SK-N-SH (cell line): ENCODE data around the gene PHOSPHO2. TPM values are rescaled to one million over a fixed set of nuclear protein-coding genes. Genes with fewer than 3 reads are reported as not detected.
A peak's percentile ranks its signal among the peaks of the same experiment; 100 is the strongest.

Source experiments
- CTCF ChIA-PET: fragments of 300-600, 350-600 bp; formaldehyde crosslinking; extraction: SDS; loops from one replicate; lab custom pipeline; 2021; lab: Yijun Ruan, JAX
- POLR2A ChIA-PET: fragments of 350-600 bp; sonication (Branson Sonifier 250); formaldehyde crosslinking; extraction: SDS; loops from one replicate; lab custom pipeline; 2020; ENCODE audit warnings: antibody characterized with exemption, inconsistent platforms; lab: Yijun Ruan, JAX
- DNase-seq: peaks from one replicate; pipeline ENCODE4 v3.0.0; 2012
- H2AFZ ChIP-seq: fragments of 200-600 bp; sonication (generic); 2 replicates; pipeline ENCODE4 v1.8.1; 2016; ENCODE audit warnings: antibody characterized with exemption, mild to moderate bottlenecking, low read depth
- H3F3A ChIP-seq: fragments of 200-600 bp; sonication (generic); replicated peaks from 2 replicates; pipeline ENCODE3; 2016; ENCODE audit warnings: antibody characterized with exemption, mild to moderate bottlenecking; ENCODE audit not compliant: insufficient read depth
- H3K27ac ChIP-seq, 2 experiments: fragments of 200-500 bp in 1 of 2; fragments of 200-600 bp in 1 of 2; sonication (Bioruptor generic) in 1 of 2; sonication (generic), shearing (Covaris generic) in 1 of 2; 2 replicates each; pipeline versions ENCODE4 v1.5.1 to v1.6.1; 2014 to 2016; ENCODE audit warnings: low read depth in 2 of 2, inconsistent platforms in 1 of 2, low read length in 1 of 2, mild to moderate bottlenecking in 1 of 2, mixed read lengths in 1 of 2
- H3K27me3 ChIP-seq: fragments of 200-600 bp; sonication (generic), shearing (Covaris generic); 2 replicates; pipeline ENCODE4 v1.6.1; 2016; ENCODE audit warnings: mixed run types; ENCODE audit not compliant: insufficient read depth
- H3K36me3 ChIP-seq, 2 experiments: fragments of 200-500 bp in 1 of 2; fragments of 200-600 bp in 1 of 2; sonication (Bioruptor generic) in 1 of 2; sonication (generic) in 1 of 2; replicated peaks in 1 of 2; 2 replicates each; pipeline versions ENCODE3 to v1.5.1; 2014 to 2016; ENCODE audit warnings: low read length in 1 of 2, mild to moderate bottlenecking in 1 of 2; ENCODE audit not compliant: insufficient read depth in 2 of 2, control insufficient read depth in 1 of 2
- H3K4me1 ChIP-seq, 2 experiments: fragments of 200-500 bp in 1 of 2; fragments of 200-600 bp in 1 of 2; sonication (Bioruptor generic) in 1 of 2; sonication (generic), shearing (Covaris generic) in 1 of 2; 2 replicates each; pipeline versions ENCODE4 v1.5.1 to v1.6.1; 2014 to 2016; ENCODE audit warnings: low read depth in 1 of 2, low read length in 1 of 2, mixed run types in 1 of 2; ENCODE audit not compliant: insufficient read depth in 2 of 2, control insufficient read depth in 1 of 2
- H3K4me2 ChIP-seq: fragments of 200-600 bp; sonication (generic), shearing (Covaris generic); 2 replicates; pipeline ENCODE4 v1.6.1; 2017; ENCODE audit warnings: mixed run types
- H3K4me3 ChIP-seq, 2 experiments: fragments of 200-500 bp in 1 of 2; fragments of 200-600 bp in 1 of 2; sonication (Bioruptor generic) in 1 of 2; sonication (generic), shearing (Covaris generic) in 1 of 2; 2 replicates each; pipeline versions ENCODE4 v1.5.1 to v1.8.1; 2014 to 2016; ENCODE audit warnings: low read depth in 2 of 2, inconsistent platforms in 1 of 2, low read length in 1 of 2, mild to moderate bottlenecking in 1 of 2, mixed read lengths in 1 of 2, moderate library complexity in 1 of 2
- H3K79me2 ChIP-seq: fragments of 200-600 bp; sonication (generic); 2 replicates; pipeline ENCODE4 v1.8.1; 2017; ENCODE audit warnings: mild to moderate bottlenecking; ENCODE audit not compliant: insufficient read depth
- H3K9ac ChIP-seq: fragments of 200-600 bp; sonication (generic); 2 replicates; pipeline ENCODE4 v1.6.1; 2017; ENCODE audit warnings: mixed run types
- H3K9me2 ChIP-seq: fragments of 200-600 bp; sonication (generic); 2 replicates; pipeline ENCODE4 v1.6.1; 2017; ENCODE audit warnings: mixed run types
- H3K9me3 ChIP-seq: fragments of 200-600 bp; sonication (generic); 2 replicates; pipeline ENCODE4 v1.6.1; 2017; ENCODE audit warnings: mixed run types, mild to moderate bottlenecking, moderate library complexity
- H4K20me1 ChIP-seq: fragments of 200-600 bp; sonication (generic); 2 replicates; pipeline ENCODE4 v1.6.1; 2017; ENCODE audit warnings: mild to moderate bottlenecking, mixed run types; ENCODE audit not compliant: insufficient read depth
- ELF1 ChIP-seq: IDR thresholded peaks from 2 replicates; pipeline ENCODE4 v1.4.0; 2012
- FOXJ3 ChIP-seq: sonication (generic); formaldehyde crosslinking; IDR thresholded peaks from 2 replicates; pipeline ENCODE4 v1.5.1; 2020; ENCODE audit warnings: mild to moderate bottlenecking, missing genetic modification reagents
- FOXM1 ChIP-seq: IDR thresholded peaks from 2 replicates; pipeline ENCODE4 v1.4.0; 2012; ENCODE audit warnings: low read depth, mild to moderate bottlenecking
- GABPA ChIP-seq: IDR thresholded peaks from 2 replicates; pipeline ENCODE4 v1.4.0; 2012; ENCODE audit warnings: low read depth, mild to moderate bottlenecking
- GATA2 ChIP-seq: sonication (generic); formaldehyde crosslinking; IDR thresholded peaks from 2 replicates; pipeline ENCODE4 v1.5.0; 2020; ENCODE audit warnings: mild to moderate bottlenecking, missing genetic modification reagents
- MXI1 ChIP-seq: IDR thresholded peaks from 2 replicates; pipeline ENCODE4 v1.6.1; 2012; ENCODE audit warnings: mild to moderate bottlenecking, low read depth, low read length, improper control_type of control experiment
- NFIC ChIP-seq: IDR thresholded peaks from 2 replicates; pipeline ENCODE4 v1.4.0; 2012; ENCODE audit warnings: borderline replicate concordance
- NRF1 ChIP-seq: IDR thresholded peaks from 2 replicates; pipeline ENCODE4 v1.6.1; 2012; ENCODE audit warnings: low read depth, mild to moderate bottlenecking, low read length
- POLR2AphosphoS5 ChIP-seq: IDR thresholded peaks from 2 replicates; pipeline ENCODE4 v1.6.1; 2012; ENCODE audit warnings: low read depth, low read length
- RAD21 ChIP-seq: IDR thresholded peaks from 2 replicates; pipeline ENCODE4 v1.6.1; 2012; ENCODE audit warnings: mild to moderate bottlenecking, low read length
- RFX5 ChIP-seq: IDR thresholded peaks from 2 replicates; pipeline ENCODE4 v1.6.1; 2012; ENCODE audit warnings: mild to moderate bottlenecking, improper control_type of control experiment, low read length
- RXRA ChIP-seq: IDR thresholded peaks from 2 replicates; pipeline ENCODE4 v1.4.0; 2012; ENCODE audit warnings: low read depth, mild to moderate bottlenecking, borderline replicate concordance
- SIN3A ChIP-seq: IDR thresholded peaks from 2 replicates; pipeline ENCODE4 v1.6.1; 2012; ENCODE audit warnings: low read depth, mild to moderate bottlenecking, low read length, moderate library complexity, borderline replicate concordance
- TCF12 ChIP-seq: IDR thresholded peaks from 2 replicates; pipeline ENCODE4 v1.4.0; 2012
- TEAD4 ChIP-seq: IDR thresholded peaks from 2 replicates; pipeline ENCODE4 v1.4.0; 2012; ENCODE audit warnings: mild to moderate bottlenecking, borderline replicate concordance; ENCODE audit not compliant: insufficient read depth
- YY1 ChIP-seq: IDR thresholded peaks from 2 replicates; pipeline ENCODE4 v1.4.0; 2012; ENCODE audit warnings: low read depth, mild to moderate bottlenecking
- WGBS: methylation state at CpG from one replicate; pipeline ENCODE4 v1.1.6; 2017; ENCODE audit warnings: low lambda C conversion rate; 5-methylcytosine and 5-hydroxymethylcytosine counted together
- polyA plus RNA-seq, 3 experiments: library from polyadenylated mRNA; depleted of rRNA; stranded (reverse); fragments of >200 nt; gene quantifications; 2 replicates each; pipeline ENCODE4 v1.2.3, GENCODE V29; 2012
- TF ChIP-seq, protein P1 (sequence below): IDR thresholded peaks from 2 replicates; pipeline ENCODE4; 2012
- TF ChIP-seq, protein P2 (sequence below): IDR thresholded peaks from 2 replicates; pipeline ENCODE4 v1.4.0; 2012; ENCODE audit warnings: low read depth
- TF ChIP-seq, protein P3 (sequence below): IDR thresholded peaks from 2 replicates; pipeline ENCODE4 v1.4.0; 2012; ENCODE audit warnings: low read depth, borderline replicate concordance
- TF ChIP-seq, protein P4 (sequence below): fragments of 150-350 bp; IDR thresholded peaks from 2 replicates; pipeline ENCODE4 v1.6.1; 2016; ENCODE audit warnings: mild to moderate bottlenecking, low read depth, low read length

PHOSPHO2 gene
- polyA plus RNA-seq, 1 of the 3 experiments (the other 2 are of a cell fraction), result 1.1 TPM

DNA sequence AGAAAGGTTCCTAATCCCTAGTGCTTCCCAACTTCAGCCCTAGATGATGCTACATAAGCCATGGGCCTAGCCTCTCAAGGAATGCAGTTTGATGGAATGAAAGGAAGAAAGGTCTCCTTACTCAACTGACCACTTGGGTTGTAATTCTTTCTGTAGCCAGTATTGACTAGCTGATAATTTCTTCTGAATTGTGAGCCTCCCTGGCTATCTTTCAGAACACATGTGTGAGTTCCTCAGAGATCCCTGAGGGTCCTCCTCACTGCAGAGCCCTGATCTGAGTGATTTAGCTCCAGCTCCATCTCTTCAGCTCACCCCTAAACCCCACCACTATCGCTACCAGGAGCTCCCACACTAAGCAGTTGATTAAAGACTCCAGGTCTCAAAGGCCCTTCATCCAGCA is 31.5 kb upstream of the PHOSPHO2 start:
- CTCF ChIA-PET, result no interaction called here
- Histone ChIP-seq H3K4me1 (no peaks in the 10 kb centered on the region), H2AFZ (no peak overlapping the region), H3K4me2 (no peak overlapping the region), H3K27ac (no peak overlapping the region), H3K36me3 (no peaks in the 10 kb centered on the region), H3K4me3 (no peak overlapping the region), H3K9me2 (no peaks in the 10 kb centered on the region), H3K79me2 (no peaks in the 10 kb centered on the region), H3F3A (peaks cover 5% of the 10 kb centered on the region), H4K20me1 (no peaks in the 10 kb centered on the region), H3K27me3 (no peaks in the 10 kb centered on the region), H3K9ac (no peak overlapping the region), H3K9me3 (no peaks in the 10 kb centered on the region)
- POLR2A ChIA-PET, result no interaction called here
- 100% methylated on average over 1 of the region's 1 CpG for WGBS
- TF ChIP-seq, protein P1, sequence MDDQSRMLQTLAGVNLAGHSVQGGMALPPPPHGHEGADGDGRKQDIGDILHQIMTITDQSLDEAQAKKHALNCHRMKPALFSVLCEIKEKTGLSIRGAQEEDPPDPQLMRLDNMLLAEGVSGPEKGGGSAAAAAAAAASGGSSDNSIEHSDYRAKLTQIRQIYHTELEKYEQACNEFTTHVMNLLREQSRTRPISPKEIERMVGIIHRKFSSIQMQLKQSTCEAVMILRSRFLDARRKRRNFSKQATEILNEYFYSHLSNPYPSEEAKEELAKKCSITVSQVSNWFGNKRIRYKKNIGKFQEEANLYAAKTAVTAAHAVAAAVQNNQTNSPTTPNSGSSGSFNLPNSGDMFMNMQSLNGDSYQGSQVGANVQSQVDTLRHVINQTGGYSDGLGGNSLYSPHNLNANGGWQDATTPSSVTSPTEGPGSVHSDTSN, result no peak
- TF ChIP-seq RFX5, result no peak
- TF ChIP-seq ELF1, result no peak
- TF ChIP-seq POLR2AphosphoS5, result no peak
- TF ChIP-seq TCF12, result no peak
- TF ChIP-seq YY1, result no peak
- TF ChIP-seq, protein P2, sequence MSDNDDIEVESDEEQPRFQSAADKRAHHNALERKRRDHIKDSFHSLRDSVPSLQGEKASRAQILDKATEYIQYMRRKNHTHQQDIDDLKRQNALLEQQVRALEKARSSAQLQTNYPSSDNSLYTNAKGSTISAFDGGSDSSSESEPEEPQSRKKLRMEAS, result no peak
- TF ChIP-seq FOXM1, result no peak
- TF ChIP-seq RAD21, result no peak
- DNase-seq, result no peak

DNA sequence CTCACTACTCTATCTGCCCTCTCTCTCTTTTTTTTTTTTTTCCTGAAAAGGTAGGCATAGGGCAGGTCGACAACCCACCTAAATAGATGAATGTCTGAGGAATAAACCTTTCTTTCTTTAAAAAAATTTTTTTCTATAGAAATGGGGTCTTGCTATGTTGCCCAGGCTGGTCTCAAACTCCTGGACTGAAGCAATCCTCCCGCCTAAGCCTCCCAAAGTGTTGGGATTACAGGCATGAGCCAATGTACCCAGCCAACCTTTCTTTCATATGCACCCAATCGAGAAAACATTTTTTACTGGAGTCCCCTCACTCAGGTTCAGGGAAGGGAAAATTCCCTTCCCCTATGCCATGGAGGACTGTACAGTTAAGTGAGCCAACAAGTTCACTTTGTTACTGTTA is 31.0 kb upstream of the PHOSPHO2 start:
- ChIA-PET CTCF (no interaction called here), POLR2A (no interaction called here)

DNA sequence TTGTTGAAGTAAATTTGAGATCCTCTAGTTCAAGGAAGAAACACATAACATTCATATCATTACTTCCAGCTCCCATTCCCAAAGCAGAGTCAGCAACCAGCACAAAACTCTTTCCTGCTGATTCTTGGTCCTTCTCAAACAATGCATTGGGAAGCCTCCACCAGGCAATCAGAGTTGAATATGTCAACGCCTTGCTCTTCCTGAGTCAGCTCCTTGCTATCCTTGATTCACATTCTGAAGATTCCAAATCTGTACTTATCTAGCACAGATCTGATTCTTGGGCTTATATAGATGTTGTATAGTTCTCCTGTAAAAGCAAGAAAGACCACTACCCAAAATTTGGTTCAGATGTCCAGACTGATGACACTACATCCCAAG is 29.7 kb upstream of the PHOSPHO2 start:
- Histone ChIP-seq H3K27ac (no peak overlapping the region), H4K20me1 (no peaks in the 10 kb centered on the region), H3K9me3 (no peaks in the 10 kb centered on the region), H3K4me2 (no peak overlapping the region), H3K4me1 (no peaks in the 10 kb centered on the region), H2AFZ (peak overlapping the region; percentile 70; the same call in 1 of the 2 replicates), H3F3A (peaks cover 5% of the 10 kb centered on the region), H3K9ac (no peak overlapping the region), H3K36me3 (no peaks in the 10 kb centered on the region), H3K9me2 (no peaks in the 10 kb centered on the region), H3K79me2 (no peaks in the 10 kb centered on the region), H3K27me3 (no peaks in the 10 kb centered on the region), H3K4me3 (no peak overlapping the region)
- 62% methylated on average over 1 of the region's 1 CpG for WGBS
- no peak for DNase-seq
- ChIA-PET POLR2A (no interaction called here), CTCF (interaction anchor here (1.0 to 1.5 kb wide), 3 partner anchors 10 to 264 kb away, joined by 3 to 4 read pairs (median 3); no protein-coding TSS in a partner anchor)
- TF ChIP-seq, protein P2, result no peak
- TF ChIP-seq ELF1, result no peak
- TF ChIP-seq POLR2AphosphoS5, result no peak
- no peak for TF ChIP-seq GABPA
- TF ChIP-seq NFIC, result no peak
- TF ChIP-seq, protein P3, sequence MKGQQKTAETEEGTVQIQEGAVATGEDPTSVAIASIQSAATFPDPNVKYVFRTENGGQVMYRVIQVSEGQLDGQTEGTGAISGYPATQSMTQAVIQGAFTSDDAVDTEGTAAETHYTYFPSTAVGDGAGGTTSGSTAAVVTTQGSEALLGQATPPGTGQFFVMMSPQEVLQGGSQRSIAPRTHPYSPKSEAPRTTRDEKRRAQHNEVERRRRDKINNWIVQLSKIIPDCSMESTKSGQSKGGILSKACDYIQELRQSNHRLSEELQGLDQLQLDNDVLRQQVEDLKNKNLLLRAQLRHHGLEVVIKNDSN, result no peak
- TF ChIP-seq RAD21, result no peak
- TF ChIP-seq GATA2 (CRISPR knock-in tag), result no peak
- TF ChIP-seq FOXJ3 (CRISPR knock-in tag), result no peak
- TF ChIP-seq SIN3A, result no peak
- TF ChIP-seq TCF12, result no peak
- TF ChIP-seq RXRA, result no peak
- TF ChIP-seq TEAD4, result no peak
- no peak for TF ChIP-seq NRF1

More for the DNA sequence above, 31.0 kb upstream of the PHOSPHO2 start:
- no peaks in the 10 kb centered on the region for H3K9me2 ChIP-seq
- TF ChIP-seq MXI1, result no peak
- TF ChIP-seq RAD21, result no peak
- no peak for TF ChIP-seq SIN3A
- TF ChIP-seq, protein P4, sequence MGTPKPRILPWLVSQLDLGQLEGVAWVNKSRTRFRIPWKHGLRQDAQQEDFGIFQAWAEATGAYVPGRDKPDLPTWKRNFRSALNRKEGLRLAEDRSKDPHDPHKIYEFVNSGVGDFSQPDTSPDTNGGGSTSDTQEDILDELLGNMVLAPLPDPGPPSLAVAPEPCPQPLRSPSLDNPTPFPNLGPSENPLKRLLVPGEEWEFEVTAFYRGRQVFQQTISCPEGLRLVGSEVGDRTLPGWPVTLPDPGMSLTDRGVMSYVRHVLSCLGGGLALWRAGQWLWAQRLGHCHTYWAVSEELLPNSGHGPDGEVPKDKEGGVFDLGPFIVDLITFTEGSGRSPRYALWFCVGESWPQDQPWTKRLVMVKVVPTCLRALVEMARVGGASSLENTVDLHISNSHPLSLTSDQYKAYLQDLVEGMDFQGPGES, result no peak
- no peaks in the 10 kb centered on the region for H3K27me3 ChIP-seq
- no peaks in the 10 kb centered on the region for H3K4me1 ChIP-seq
- no peak overlapping the region for H3K9ac ChIP-seq
- no peak overlapping the region for H2AFZ ChIP-seq
- H3K9me3 ChIP-seq, result no peaks in the 10 kb centered on the region
- no peak overlapping the region for H3K4me2 ChIP-seq
- WGBS, result 58% methylated on average over 3 of the region's 3 CpGs
- no peak overlapping the region for H3K27ac ChIP-seq
- H3K79me2 ChIP-seq, result no peaks in the 10 kb centered on the region
- no peak for DNase-seq
- H4K20me1 ChIP-seq, result no peaks in the 10 kb centered on the region
- peaks cover 5% of the 10 kb centered on the region for H3F3A ChIP-seq
- no peak overlapping the region for H3K4me3 ChIP-seq
- H3K36me3 ChIP-seq, result no peaks in the 10 kb centered on the region
